ENCODE measurements around the gene CACNA1G.

The CACNA1G gene

GRCh38 chr17:50570032-50570431 lies 9.5 kb downstream of the CACNA1G start:
- no peak for DNase-seq

GRCh38 chr17:50570528-50570927 lies 10.0 kb downstream of the CACNA1G start:
- no peak for DNase-seq

- DNase-seq, result no peak
Observed at GRCh38 chr17:50571681-50572080, 11.2 kb downstream of the CACNA1G start.

GRCh38 chr17:50572541-50572940 lies 12.0 kb downstream of the CACNA1G start:
- DNase-seq, result no peak

GRCh38 chr17:50573866-50574611 lies 13.5 kb downstream of the CACNA1G start:
- no peak for DNase-seq

- DNase-seq, result no peak
Observed at GRCh38 chr17:50575581-50576210, 15.2 kb downstream of the CACNA1G start.

- no peak for DNase-seq
Observed at GRCh38 chr17:50576864-50577263, 16.3 kb downstream of the CACNA1G start.

GRCh38 chr17:50577451-50577954 lies 17.0 kb downstream of the CACNA1G start:
- no peak for DNase-seq

- DNase-seq, result no peak
Observed at GRCh38 chr17:50578173-50578572, 17.7 kb downstream of the CACNA1G start.

- DNase-seq, result no peak
Observed at GRCh38 chr17:50579399-50579798, 18.9 kb downstream of the CACNA1G start.

- DNase-seq, result no peak
Observed at GRCh38 chr17:50580646-50581045, 20.1 kb downstream of the CACNA1G start.

GRCh38 chr17:50581316-50581715 lies 20.8 kb downstream of the CACNA1G start:
- DNase-seq, result no peak

GRCh38 chr17:50582741-50583140 lies 22.2 kb downstream of the CACNA1G start:
- no peak for DNase-seq

- no peak for DNase-seq
Observed at GRCh38 chr17:50583641-50584040, 23.1 kb downstream of the CACNA1G start.

- no peak for DNase-seq
Observed at GRCh38 chr17:50584116-50584515, 23.6 kb downstream of the CACNA1G start.

- DNase-seq, result no peak
Observed at GRCh38 chr17:50584749-50585148, 24.2 kb downstream of the CACNA1G start.

- no peak for DNase-seq
Observed at GRCh38 chr17:50585346-50585745, 24.8 kb downstream of the CACNA1G start.

GRCh38 chr17:50585891-50586290 lies 25.4 kb downstream of the CACNA1G start:
- DNase-seq, result no peak

- no peak for DNase-seq
Observed at GRCh38 chr17:50586421-50587247, 26.1 kb downstream of the CACNA1G start.

GRCh38 chr17:50587571-50587970 lies 27.1 kb downstream of the CACNA1G start:
- DNase-seq, result no peak

GRCh38 chr17:50588391-50589049 lies 28.0 kb downstream of the CACNA1G start:
- DNase-seq, result no peak

GRCh38 chr17:50589095-50589705 lies 28.7 kb downstream of the CACNA1G start:
- DNase-seq, result no peak

Data from activated T-cell treated with anti-CD3 and anti-CD28 coated beads for 4 hours (primary cell).